Spleen (tissue), 7 donors: ENCODE measurements around the gene PROX1.

Source experiments
- POLR2A ChIP-seq, 3 donors: fragments of 450-650 bp; IDR thresholded peaks; one replicate each; pipeline ENCODE4 v1.5.1; 2017; ENCODE audit warnings: antibody characterized with exemption in 3 of 3, mild to moderate bottlenecking in 1 of 3
- POLR2AphosphoS5 ChIP-seq, 3 donors: sonication (generic); formaldehyde crosslinking; IDR thresholded peaks; one replicate each; pipeline ENCODE4 v1.5.1; 2017; ENCODE audit warnings: antibody characterized with exemption in 3 of 3
- TF ChIP-seq, protein P1 (sequence below), 11 experiments: fragments of 200-600 bp in 7 of 11; fragments of 450-650 bp in 4 of 11; sonication (generic) in 4 of 11; IDR thresholded peaks in 8 of 11; conservative IDR thresholded peaks in 3 of 11; 1 replicate in 7 of 11; 2 replicates in 4 of 11; pipeline versions ENCODE4 v1.4.0 to v1.8.0; 2016 to 2021; ENCODE audit warnings: antibody characterized with exemption in 11 of 11, inconsistent platforms in 4 of 11, mild to moderate bottlenecking in 1 of 11
- donor health status: DM: no; HTN: no; CAD: no; lungs with moderate emphysema.
- donor health status: DM: no; HTN: no; CAD: no.
- donor health status: DM: no; HTN: no; CAD: no.

GRCh38 chr1:213951876-213952275 lies 35.9 kb upstream of the PROX1 start:
- TF ChIP-seq POLR2AphosphoS5 (IDR thresholded peaks at IDR 0.05) (no peak), POLR2A (IDR thresholded peaks at IDR 0.05) (no peak)
- TF ChIP-seq, protein P1, sequence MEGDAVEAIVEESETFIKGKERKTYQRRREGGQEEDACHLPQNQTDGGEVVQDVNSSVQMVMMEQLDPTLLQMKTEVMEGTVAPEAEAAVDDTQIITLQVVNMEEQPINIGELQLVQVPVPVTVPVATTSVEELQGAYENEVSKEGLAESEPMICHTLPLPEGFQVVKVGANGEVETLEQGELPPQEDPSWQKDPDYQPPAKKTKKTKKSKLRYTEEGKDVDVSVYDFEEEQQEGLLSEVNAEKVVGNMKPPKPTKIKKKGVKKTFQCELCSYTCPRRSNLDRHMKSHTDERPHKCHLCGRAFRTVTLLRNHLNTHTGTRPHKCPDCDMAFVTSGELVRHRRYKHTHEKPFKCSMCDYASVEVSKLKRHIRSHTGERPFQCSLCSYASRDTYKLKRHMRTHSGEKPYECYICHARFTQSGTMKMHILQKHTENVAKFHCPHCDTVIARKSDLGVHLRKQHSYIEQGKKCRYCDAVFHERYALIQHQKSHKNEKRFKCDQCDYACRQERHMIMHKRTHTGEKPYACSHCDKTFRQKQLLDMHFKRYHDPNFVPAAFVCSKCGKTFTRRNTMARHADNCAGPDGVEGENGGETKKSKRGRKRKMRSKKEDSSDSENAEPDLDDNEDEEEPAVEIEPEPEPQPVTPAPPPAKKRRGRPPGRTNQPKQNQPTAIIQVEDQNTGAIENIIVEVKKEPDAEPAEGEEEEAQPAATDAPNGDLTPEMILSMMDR (IDR thresholded peaks at IDR 0.05 in 8 of 11, conservative IDR thresholded peaks at IDR 0.05 in 3 of 11) = no peak
